SU-DHL-6 (cell line): ENCODE results near the gene TIPARP.

ENCODE experiments used
- CTCF ChIP-seq: fragments of 200-600 bp; sonication (generic); IDR thresholded peaks from one replicate; pipeline ENCODE4 v1.5.1; 2017; ENCODE audit warnings: antibody characterized with exemption, mild to moderate bottlenecking, low read length, moderate library complexity; ENCODE audit not compliant: insufficient read depth, poor library complexity, severe bottlenecking
- EZH2phosphoT487 ChIP-seq: fragments of 200-600 bp; sonication (generic), shearing (Covaris generic); conservative IDR thresholded peaks from 2 replicates; pipeline ENCODE4 v1.6.1; 2018; ENCODE audit warnings: mild to moderate bottlenecking, antibody characterized with exemption, low read length, moderate library complexity, mixed read lengths

- TF ChIP-seq CTCF (no peak), EZH2phosphoT487 (no peak)
Measured at GRCh38 chr3:156727519-156728205, 53.3 kb downstream of the TIPARP start.
